ENCODE data around the gene FAM90A26. TPM values are rescaled to one million over a fixed set of nuclear protein-coding genes. Genes with fewer than 3 reads are reported as not detected.
"Not testable (repeated sequence)": the region's sequence is repeated elsewhere in the genome, so short reads cannot be mapped to it uniquely, and the experiment has no call there.

FAM90A26 gene
- total RNA-seq, 1 donor from 2014 or later, result not detected

DNA sequence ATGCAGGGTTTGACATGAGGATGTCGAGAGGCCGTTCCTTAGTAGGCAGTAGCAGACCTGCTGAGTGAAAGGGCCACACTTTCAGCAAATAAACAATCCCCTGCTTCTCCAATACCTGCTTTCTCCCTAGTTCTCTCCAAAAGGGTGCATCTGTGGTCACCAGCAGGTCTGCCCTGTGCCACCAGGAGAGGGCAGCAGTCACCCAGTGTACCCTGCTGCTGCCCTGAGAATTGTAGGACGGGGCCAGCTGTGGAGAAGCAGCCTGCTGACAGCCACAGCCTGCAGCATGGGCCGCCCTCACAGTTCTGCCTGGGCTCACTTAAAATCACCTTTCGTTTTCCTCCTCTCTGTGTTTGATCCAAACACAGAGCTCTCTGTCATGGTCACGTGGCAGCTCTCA is 11.8 kb upstream of the FAM90A26 start:
- DNase-seq (ENCODE audit: low read depth in 2 of 2), result not testable (repeated sequence)

DNA sequence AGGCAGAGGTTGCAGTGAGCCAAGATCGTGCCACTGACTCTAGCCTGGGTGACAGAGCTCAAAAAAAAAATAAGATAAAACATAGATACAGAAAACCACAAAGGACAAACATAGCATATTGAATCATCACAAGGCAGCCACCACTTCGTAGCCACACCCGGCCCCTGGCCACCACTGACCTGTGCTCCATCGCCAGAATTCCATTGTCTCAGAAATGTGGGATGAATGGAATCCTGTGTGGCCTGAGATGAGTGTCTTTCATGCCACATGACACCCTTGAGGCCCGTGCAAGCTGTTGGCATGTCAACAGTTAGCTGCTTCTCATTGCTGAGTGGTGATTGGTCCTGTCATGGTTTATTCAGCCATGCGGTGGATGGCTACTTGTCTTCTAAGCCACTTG is 10.2 kb upstream of the FAM90A26 start:
- not testable (repeated sequence) for DNase-seq (ENCODE audit: low read depth in 2 of 2)

DNA sequence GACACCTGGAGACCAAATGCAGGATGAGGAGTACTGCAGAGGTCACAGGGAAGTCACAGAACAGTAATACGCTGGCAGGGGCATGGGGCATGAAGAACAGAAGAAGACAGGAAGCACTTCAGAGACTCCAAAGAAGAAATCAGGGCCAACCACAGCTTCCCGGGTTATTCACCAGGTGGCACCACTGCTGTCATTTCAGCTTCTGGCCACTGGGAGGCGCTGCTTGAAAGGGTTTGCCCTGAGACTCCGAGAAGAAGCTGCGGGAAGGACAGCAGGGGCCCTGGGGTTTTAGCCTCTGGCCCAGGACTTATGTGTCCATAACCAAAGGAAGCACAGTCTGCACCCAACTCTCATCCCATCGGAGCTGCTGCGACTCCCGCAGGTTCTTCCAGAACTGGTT is 4.2 kb upstream of the FAM90A26 start:
- not testable (repeated sequence) for DNase-seq (ENCODE audit: low read depth in 2 of 2)

DNA sequence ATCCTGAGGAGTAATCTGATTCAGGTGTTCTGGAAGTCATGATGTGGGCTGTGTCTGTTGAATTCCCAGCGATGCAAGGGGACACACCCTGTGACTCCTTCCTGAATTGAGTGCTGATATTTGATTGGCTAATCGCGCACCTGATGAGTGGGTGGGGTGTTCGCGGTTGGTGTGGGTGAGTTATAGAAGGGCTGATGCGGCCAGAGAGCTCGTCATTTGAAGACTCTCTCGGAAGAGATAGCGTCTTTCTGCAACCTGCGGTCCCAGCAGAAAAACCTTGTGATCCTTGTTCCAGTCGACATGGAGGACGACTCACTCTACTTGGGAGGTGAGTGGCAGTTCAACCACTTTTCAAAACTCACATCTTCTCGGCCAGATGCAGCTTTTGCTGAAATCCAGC is 40.1 kb downstream of the FAM90A26 start, which contains the start of gene USP17L10:
Gene USP17L10, plus strand, starts transcription at position 301 of the 400 bp plus-strand sequence. Its CDS starts 0 bp downstream, at position 301.
- not testable (repeated sequence) for DNase-seq (ENCODE audit: low read depth in 2 of 2)

DNA sequence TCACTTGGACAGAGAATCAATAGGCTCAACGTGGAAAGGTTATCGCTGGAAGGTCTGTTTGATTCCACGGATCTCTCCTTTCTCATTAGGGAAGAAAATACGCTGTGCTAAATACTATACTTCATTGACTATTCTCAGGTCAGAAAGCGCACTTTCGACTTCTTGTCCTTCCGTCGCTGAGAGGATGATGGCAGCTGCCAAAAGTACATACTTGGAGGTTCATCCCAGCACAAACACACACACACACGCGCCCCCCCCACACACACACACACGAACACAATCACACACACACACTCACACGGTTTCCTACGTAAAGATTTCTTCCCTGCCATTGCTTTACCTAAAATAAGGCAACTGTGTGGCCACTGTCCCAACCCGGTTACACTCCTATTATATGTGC is 44.5 kb downstream of the FAM90A26 start:
- not testable (repeated sequence) for DNase-seq (ENCODE audit: low read depth in 2 of 2)

DNA sequence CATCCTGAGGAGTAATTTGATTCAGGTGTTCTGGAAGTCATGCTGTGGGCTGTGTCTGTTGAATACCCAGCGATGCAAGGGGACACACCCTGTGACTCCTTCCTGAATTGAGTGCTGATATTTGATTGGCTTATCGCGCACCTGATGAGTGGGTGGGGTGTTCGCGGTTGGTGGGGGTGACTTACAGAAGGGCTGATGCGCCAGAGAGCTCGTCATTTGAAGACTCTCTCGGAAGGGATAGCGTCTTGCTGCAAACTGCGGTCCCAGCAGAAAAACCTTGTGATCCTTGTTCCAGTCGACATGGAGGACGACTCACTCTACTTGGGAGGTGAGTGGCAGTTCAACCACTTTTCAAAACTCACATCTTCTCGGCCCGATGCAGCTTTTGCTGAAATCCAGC is 44.9 kb downstream of the FAM90A26 start, which contains the start of gene USP17L11:
Gene USP17L11, plus strand, starts transcription at position 301 of the 400 bp plus-strand sequence. Its CDS starts 0 bp downstream, at position 301.
- DNase-seq (ENCODE audit: low read depth in 2 of 2), result not testable (repeated sequence)

DNA sequence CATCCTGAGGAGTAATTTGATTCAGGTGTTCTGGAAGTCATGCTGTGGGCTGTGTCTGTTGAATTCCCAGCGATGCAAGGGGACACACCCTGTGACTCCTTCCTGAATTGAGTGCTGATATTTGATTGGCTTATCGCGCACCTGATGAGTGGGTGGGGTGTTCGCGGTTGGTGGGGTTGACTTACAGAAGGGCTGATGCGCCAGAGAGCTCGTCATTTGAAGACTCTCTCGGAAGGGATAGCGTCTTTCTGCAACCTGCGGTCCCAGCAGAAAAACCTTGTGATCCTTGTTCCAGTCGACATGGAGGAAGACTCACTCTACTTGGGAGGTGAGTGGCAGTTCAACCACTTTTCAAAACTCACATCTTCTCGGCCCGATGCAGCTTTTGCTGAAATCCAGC is 49.6 kb downstream of the FAM90A26 start, which contains the start of gene USP17L12:
Gene USP17L12, plus strand, starts transcription at position 301 of the 400 bp plus-strand sequence. Its CDS starts 0 bp downstream, at position 301.
- DNase-seq (ENCODE audit: low read depth in 2 of 2), result not testable (repeated sequence)

DNA sequence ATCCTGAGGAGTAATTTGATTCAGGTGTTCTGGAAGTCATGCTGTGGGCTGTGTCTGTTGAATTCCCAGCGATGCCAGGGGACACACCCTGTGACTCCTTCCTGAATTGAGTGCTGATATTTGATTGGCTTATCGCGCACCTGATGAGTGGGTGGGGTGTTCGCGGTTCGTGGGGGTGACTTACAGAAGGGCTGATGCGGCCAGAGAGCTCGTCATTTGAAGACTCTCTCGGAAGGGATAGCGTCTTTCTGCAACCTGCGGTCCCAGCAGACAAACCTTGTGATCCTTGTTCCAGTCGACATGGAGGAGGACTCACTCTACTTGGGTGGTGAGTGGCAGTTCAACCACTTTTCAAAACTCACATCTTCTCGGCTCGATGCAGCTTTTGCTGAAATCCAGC is 54.4 kb downstream of the FAM90A26 start, which contains the start of gene USP17L13:
Gene USP17L13, plus strand, starts transcription at position 301 of the 400 bp plus-strand sequence. Its CDS starts 0 bp downstream, at position 301.
- DNase-seq (ENCODE audit: low read depth in 2 of 2), result not testable (repeated sequence)

Other genes starting within 250 kb of the FAM90A26 start
- not detected in 2 replicates for gene USP17L10, start 40.2 kb downstream of the FAM90A26 start, total RNA-seq
- gene USP17L11, start 45.0 kb downstream of the FAM90A26 start, total RNA-seq, result not detected in 2 replicates
- not detected in 2 replicates for gene USP17L12, start 49.7 kb downstream of the FAM90A26 start, total RNA-seq
- gene USP17L13, start 54.5 kb downstream of the FAM90A26 start, total RNA-seq, result not detected in 2 replicates
- not detected in 2 replicates for gene USP17L15, start 64.0 kb downstream of the FAM90A26 start, total RNA-seq
- not detected in 2 replicates for gene USP17L17, start 73.5 kb downstream of the FAM90A26 start, total RNA-seq
- gene USP17L18, start 78.2 kb downstream of the FAM90A26 start, total RNA-seq, result not detected in 2 replicates
- not detected in 2 replicates for gene USP17L19, start 83.0 kb downstream of the FAM90A26 start, total RNA-seq
- not detected in 2 replicates for gene USP17L20, start 87.7 kb downstream of the FAM90A26 start, total RNA-seq
- not detected in 2 replicates for gene USP17L21, start 92.5 kb downstream of the FAM90A26 start, total RNA-seq
- not detected in 2 replicates for gene USP17L22, start 97.2 kb downstream of the FAM90A26 start, total RNA-seq
- gene USP17L24, start 154.8 kb downstream of the FAM90A26 start, total RNA-seq, result not detected in 2 replicates
- not detected in 2 replicates for gene USP17L25, start 159.5 kb downstream of the FAM90A26 start, total RNA-seq
- gene USP17L26, start 164.2 kb downstream of the FAM90A26 start, total RNA-seq, result not detected in 2 replicates
- gene USP17L5, start 169.0 kb downstream of the FAM90A26 start, total RNA-seq, result not detected in 2 replicates
- not detected in 2 replicates for gene USP17L27, start 173.7 kb downstream of the FAM90A26 start, total RNA-seq
- gene USP17L28, start 178.5 kb downstream of the FAM90A26 start, total RNA-seq, result not detected in 2 replicates
- not detected in 2 replicates for gene USP17L29, start 183.2 kb downstream of the FAM90A26 start, total RNA-seq
- gene USP17L30, start 192.7 kb downstream of the FAM90A26 start, total RNA-seq, result not detected in 2 replicates